HepG2 (cell line): Measurements from ENCODE around the gene SUSD2. TPM values are rescaled to one million over a fixed set of nuclear protein-coding genes. Genes with fewer than 3 reads are reported as not detected.

Experiments used
- DMTF1 ChIP-seq: sonication (generic); formaldehyde crosslinking; IDR thresholded peaks from 2 replicates; pipeline ENCODE4 v1.4.0; 2020; ENCODE audit warnings: mild to moderate bottlenecking, missing genetic modification reagents
- FOXP4 ChIP-seq: sonication (generic); formaldehyde crosslinking; IDR thresholded peaks from 2 replicates; pipeline ENCODE4 v1.4.0; 2020; ENCODE audit warnings: missing genetic modification reagents
- MXI1 ChIP-seq: IDR thresholded peaks from 3 replicates; pipeline ENCODE4 v1.6.1; 2012; ENCODE audit warnings: low read depth, low read length, inconsistent platforms, borderline replicate concordance
- NFYC ChIP-seq: IDR thresholded peaks from 2 replicates; pipeline ENCODE4 v1.6.1; 2016; ENCODE audit warnings: missing genetic modification reagents, missing compliant biosample characterization
- PAX8 ChIP-seq: sonication (generic); formaldehyde crosslinking; IDR thresholded peaks from 2 replicates; pipeline ENCODE4 v1.8.0; 2022; ENCODE audit warnings: mild to moderate bottlenecking, missing genetic modification reagents, borderline replicate concordance
- SRSF9 ChIP-seq: fragments of 200-400 bp; formaldehyde crosslinking; IDR thresholded peaks from 2 replicates; pipeline ENCODE4 v1.6.1; 2018; ENCODE audit warnings: borderline replicate concordance, mild to moderate bottlenecking, low read depth, low read length; ENCODE audit not compliant: insufficient read depth, poor library complexity, severe bottlenecking
- ZNF354B ChIP-seq: sonication (generic); formaldehyde crosslinking; IDR thresholded peaks from 2 replicates; pipeline ENCODE4 v1.8.0; 2022; ENCODE audit warnings: mild to moderate bottlenecking, missing genetic modification reagents
- ZNF383 ChIP-seq: sonication (generic); formaldehyde crosslinking; IDR thresholded peaks from 2 replicates; pipeline ENCODE4 v1.4.0; 2020; ENCODE audit warnings: missing genetic modification reagents, mild to moderate bottlenecking, borderline replicate concordance
- ZNF546 ChIP-seq: sonication (generic); formaldehyde crosslinking; conservative IDR thresholded peaks from 2 replicates; pipeline ENCODE4 v1.8.1; 2023; ENCODE audit warnings: mild to moderate bottlenecking, missing genetic modification reagents
- polyA plus RNA-seq, 8 experiments: library from polyadenylated mRNA; depleted of rRNA in 3 of 8; stranded (reverse) in 7 of 8; unstranded in 1 of 8; fragments of >200 nt; fragmentation: Illumina TruSeq in 4 of 8; extraction: Trizol in 4 of 8; gene quantifications; 2 replicates each; pipeline versions ENCODE4 v1.2.1 to v1.2.3, GENCODE V29; 2011 to 2016; ENCODE audit warnings: low read depth in 4 of 8, missing spikeins in 1 of 8, mixed read lengths in 1 of 8; ENCODE audit not compliant: insufficient read depth in 1 of 8
- total RNA-seq, 5 experiments: library from RNA; depleted of rRNA; stranded (reverse); fragments of >200 nt; fragmentation: Illumina TruSeq; extraction: Trizol; gene quantifications; 2 replicates each; pipeline ENCODE4 v1.2.3, GENCODE V29; 2016; ENCODE audit warnings: low read depth in 1 of 5

The SUSD2 gene
- total and polyA plus RNA-seq, 2 of the 13 experiments (the other 11 are each of a cell fraction or from before 2014, with no cell fraction given) = 2.1 to 11.0 TPM

DNA sequence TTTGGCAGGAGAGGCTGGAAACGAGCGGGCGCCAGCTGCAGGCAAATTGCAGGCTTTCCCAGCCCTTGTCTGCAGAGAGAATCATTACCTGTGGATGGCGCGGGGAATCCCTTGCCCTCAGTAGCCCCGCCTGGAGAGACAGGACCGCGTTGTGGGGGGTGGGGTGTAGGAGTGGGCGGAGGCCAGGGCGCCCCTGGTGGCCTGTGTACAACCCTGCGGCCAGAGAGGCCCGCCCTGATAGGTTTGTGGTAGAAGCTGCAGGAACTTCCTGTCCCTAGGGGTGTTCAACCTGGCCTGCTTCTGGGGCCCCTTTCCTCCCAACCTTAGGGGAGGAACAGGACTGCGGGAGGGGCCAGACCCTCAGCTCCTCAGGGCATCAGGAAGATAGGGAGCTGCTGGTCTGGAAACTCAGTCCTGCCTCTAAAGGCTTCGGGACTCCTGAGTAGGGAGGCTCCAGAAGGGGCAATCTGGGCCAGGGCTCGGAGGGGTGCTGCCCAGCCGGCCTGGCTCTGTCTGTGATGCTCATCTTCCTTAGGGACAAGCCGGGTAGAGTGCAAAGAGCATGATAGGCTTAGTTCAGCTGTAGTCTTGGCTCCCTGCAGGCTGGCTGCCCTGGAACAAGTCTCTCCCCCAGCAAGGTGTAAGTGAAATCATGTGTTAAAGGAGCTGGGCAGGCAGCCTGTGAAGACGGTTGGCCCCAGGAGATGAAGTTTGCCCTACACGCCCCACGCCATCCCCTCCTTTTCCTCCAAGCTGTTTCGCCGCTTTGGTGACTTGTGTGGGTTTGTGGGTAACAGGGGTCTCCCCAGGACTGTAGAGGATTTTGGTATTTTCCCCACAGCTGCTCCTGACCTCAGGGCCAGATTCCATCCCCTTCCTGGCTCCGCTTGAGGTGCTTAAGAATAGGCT lies 24.1 kb upstream of the SUSD2 start (continued):
- TF ChIP-seq SRSF9 = no peak
- TF ChIP-seq ZNF383 (CRISPR knock-in tag) = 0 out of 2 replicates have a peak, but pooled peaks have one; percentile 5
- TF ChIP-seq DMTF1 (CRISPR knock-in tag) = no peak
- peak; percentile 62; the same call in 1 of the 3 replicates for TF ChIP-seq MXI1
- no peak for TF ChIP-seq ZNF354B
- TF ChIP-seq NFYC (CRISPR knock-in tag) = peak; percentile 47; the same call in 1 of the 2 replicates
- TF ChIP-seq PAX8 = no peak
- TF ChIP-seq FOXP4 = peak; percentile 45; the same call in 1 of the 2 replicates
- peak; percentile 68; the same call in 1 of the 2 replicates for TF ChIP-seq ZNF546
